NCI-H1417 treated with DMSO at 0.1 percent for 48 hours (cell line): Measurements from ENCODE around the gene GNG14.
"Not testable (repeated sequence)": the region's sequence is repeated elsewhere in the genome, so short reads cannot be mapped to it uniquely, and the experiment has no call there.

Experiments used
- DNase-seq: peaks from one replicate; lab custom pipeline; 2025; lab: John Stamatoyannopoulos, UW

The GNG14 gene

DNA sequence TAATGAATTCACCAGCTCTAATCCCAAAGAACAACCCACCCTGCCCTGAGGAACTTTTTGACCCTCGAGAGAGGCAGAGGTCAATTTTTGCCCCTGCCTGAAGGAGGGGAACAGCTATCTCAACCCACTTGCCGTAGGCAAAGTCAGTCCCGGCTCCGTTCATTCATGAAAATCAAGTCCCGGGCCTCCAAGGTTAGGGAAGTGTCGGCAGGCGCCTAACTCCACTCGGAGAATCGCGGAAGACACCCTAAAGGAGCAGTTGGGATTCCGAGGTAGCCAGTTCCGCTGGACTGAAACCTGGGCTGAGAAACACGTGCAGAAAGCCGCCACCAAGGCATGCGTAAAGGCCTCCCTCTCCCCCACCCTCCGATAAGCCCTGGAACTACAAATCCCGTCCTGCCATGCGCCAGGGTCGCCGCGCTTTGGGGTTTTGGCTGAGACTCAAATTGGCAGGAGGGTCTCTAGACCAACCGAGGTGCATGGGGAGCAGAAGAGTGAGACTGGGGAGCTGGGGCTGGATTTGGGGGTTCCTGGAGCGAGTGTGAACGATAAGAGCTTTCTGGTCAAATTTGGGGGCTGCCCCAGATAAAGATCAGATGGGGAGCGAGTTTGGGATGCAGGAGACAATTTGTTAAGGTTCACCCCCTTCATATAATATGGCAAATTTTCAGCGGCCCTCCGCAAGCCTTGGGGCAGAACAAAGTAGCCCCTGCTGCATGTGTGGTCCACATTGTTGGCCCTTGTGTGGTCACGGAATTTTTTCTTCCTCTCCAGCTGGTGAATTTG, 36.0 kb downstream of the GNG14 start, which contains the start of gene TNPO2:
TSS of gene TNPO2 (minus strand) at position 292 of the 786 bp plus-strand sequence. CDS start 2,955 bp downstream, outside the sequence.
- DNase-seq: no peak

DNA sequence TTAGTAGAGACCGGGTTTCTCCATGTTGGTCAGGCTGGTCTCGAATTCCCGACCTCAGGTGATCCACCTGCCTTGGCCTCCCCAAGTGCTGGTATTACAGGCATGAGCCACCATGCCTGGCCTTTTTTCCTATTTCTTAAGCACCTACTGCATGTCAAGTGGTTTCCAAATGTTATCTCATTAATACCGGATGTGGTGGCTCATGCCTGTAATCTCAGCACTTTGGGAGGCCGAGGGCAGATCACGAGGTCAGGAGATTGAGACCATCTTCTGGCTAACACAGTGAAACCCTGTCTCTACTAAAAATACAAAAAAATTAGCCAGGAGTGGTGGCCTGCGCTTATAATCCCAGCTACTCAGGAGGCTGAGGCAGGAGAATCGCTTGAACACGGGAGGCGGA, 37.8 kb downstream of the GNG14 start:
- not testable (repeated sequence) for DNase-seq

GRCh38 chr19:12726988-12727316, 39.2 kb downstream of the GNG14 start:
- DNase-seq: no peak

GRCh38 chr19:12727745-12728433, 40.1 kb downstream of the GNG14 start:
- no peak for DNase-seq

DNA sequence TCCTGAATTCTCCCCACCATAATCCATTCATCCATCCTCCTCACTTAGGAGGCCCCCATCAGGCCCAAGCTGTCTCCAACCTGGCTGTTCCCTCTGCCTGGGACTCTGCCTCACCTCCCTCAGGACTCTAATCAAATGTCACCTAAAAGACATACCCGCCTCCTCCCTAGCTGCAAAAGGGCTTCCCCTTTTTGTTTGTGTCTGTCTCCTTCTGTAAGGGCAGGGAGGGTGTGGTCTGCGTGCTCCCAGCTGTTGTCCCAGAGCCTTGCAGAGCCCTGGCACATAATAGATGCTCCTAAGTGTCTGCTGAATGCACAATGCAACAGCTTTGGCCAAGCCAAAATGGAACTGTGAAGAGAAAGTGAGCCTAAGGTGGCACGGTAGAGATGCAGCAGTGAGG, 42.3 kb downstream of the GNG14 start:
- DNase-seq: no peak

DNA sequence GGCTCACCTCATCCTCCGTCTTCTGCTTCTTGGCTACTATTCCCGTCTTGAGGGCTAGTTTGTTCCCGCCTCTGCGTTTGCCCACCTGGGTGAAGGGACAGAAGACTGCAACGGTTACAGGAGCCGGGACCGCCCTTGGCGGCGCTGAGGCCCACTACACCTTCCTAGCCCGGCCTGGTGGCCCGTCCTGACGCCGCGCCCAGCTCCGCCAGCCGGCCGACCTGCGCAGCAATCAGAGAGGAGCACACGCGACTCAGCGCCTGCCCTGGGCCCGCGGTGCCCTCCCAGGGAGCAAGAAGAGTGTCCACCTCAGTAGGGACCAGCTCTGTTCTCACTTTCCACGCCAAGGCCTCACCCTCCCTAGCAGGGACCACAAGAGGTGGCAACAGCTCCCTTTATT, 43.5 kb downstream of the GNG14 start:
- DNase-seq: no peak

DNA sequence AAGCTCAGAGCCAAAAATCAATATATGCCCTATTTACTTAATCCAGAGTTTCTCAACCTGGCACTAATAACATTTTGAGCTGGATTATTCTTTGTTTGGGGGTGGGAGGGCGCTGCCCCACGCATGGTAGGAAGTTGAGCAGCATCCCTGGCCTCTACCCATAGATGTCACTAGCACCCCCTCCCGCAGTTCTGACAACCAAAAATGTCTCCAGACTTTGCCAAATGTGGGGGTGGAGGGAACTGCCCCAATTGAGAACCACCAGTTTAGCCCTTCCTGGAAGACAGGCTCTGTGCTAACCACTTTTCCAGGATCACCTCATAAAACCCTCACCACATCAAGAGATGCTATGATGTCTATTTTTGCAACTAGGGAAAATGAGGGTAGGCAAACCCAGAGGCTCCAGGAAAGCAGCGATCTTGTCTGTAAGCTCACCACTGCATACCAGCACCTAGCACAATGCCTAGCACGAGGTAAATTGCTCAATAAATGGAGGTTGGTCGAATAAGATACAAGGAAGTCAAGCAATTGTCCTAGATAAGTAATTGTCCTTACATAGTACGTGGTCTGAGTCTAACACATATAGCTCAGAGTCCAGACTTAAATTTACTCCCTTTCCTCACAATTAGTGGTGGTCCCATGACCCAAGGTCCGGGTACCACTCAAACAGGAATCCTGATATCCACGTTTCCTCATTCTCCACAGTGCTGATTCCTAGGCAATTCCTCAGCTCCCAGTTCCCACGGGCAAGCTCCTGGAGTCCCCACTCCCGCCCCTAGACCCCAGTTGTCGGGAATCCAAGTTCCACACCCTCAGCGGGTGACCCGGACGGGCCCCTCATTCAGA, 45.8 kb downstream of the GNG14 start:
- no peak for DNase-seq

- DNase-seq: peak; percentile 100
Observed at GRCh38 chr19:12736995-12737834, 49.4 kb downstream of the GNG14 start, which contains the start of gene GET3. Gene GET3 (plus strand): TSS chr19:12737497. CDS start chr19:12737506, 9 bp downstream.

DNA sequence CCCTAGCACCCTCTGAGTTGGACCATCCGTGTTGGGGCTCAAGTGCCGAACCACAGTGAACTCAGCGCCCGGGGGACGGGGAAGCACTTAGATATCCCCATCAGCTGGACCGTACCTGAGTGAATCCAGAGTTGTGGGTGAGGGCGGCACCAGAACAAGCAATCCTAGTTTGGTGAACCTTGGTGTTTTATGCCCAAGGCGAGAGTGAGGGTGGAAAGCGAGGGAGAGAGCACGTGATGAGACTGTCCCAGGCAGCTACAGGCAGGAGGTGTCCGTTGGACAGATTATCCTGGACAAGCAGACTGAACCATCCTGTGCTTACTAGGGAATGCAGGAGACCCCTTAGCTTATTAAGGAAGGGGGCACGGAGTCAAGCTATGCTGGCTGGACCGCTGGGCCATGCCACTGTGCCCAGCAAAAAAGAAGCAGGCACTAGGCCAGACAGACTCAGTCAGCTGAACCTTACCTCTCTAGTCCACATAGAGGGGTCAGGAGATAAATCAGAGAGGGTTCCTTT, 50.1 kb downstream of the GNG14 start:
- DNase-seq: no peak
